LNCAP (cell line): Measurements from ENCODE around the gene ZNF511.

ENCODE experiments used
- TF ChIP-seq, protein P1 (sequence below): fragments of 450-650 bp; IDR thresholded peaks from 2 replicates; pipeline ENCODE4 v1.5.1; 2017; ENCODE audit warnings: mild to moderate bottlenecking

Gene ZNF511

DNA sequence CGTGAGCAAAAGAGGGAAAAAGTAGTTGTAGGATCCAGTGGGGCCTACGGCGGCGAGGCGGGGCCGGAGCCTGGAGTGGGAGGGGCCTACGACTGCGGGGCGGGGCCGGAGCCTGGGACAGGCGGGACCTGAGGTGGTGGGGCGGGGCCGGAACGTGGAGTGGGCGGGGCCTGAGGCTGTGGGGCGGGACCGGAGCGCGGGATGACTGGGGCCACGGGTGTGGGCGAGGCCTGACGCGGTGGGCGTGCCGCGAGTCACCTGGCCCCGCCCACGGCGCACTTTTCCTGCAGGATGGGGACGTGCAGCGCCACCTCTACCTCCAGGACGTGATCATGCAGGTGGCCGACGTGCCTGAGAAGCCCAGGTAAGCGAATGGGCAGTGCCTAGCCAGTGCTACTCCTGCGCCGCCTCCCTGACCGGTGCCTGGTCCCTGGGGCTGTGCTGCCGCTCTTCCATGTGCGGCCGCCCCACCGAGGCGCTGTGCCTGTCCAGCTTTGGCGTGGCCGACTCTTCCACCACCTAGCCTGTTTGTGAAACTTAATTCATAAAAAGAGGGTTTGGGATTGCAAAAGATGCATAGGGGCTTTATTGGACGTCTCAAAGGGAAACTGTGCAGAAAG, 496 bp downstream of the ZNF511 start:
- TF ChIP-seq, protein P1, sequence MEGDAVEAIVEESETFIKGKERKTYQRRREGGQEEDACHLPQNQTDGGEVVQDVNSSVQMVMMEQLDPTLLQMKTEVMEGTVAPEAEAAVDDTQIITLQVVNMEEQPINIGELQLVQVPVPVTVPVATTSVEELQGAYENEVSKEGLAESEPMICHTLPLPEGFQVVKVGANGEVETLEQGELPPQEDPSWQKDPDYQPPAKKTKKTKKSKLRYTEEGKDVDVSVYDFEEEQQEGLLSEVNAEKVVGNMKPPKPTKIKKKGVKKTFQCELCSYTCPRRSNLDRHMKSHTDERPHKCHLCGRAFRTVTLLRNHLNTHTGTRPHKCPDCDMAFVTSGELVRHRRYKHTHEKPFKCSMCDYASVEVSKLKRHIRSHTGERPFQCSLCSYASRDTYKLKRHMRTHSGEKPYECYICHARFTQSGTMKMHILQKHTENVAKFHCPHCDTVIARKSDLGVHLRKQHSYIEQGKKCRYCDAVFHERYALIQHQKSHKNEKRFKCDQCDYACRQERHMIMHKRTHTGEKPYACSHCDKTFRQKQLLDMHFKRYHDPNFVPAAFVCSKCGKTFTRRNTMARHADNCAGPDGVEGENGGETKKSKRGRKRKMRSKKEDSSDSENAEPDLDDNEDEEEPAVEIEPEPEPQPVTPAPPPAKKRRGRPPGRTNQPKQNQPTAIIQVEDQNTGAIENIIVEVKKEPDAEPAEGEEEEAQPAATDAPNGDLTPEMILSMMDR, result peak; percentile 31; the same call in 1 of the 2 replicates

DNA sequence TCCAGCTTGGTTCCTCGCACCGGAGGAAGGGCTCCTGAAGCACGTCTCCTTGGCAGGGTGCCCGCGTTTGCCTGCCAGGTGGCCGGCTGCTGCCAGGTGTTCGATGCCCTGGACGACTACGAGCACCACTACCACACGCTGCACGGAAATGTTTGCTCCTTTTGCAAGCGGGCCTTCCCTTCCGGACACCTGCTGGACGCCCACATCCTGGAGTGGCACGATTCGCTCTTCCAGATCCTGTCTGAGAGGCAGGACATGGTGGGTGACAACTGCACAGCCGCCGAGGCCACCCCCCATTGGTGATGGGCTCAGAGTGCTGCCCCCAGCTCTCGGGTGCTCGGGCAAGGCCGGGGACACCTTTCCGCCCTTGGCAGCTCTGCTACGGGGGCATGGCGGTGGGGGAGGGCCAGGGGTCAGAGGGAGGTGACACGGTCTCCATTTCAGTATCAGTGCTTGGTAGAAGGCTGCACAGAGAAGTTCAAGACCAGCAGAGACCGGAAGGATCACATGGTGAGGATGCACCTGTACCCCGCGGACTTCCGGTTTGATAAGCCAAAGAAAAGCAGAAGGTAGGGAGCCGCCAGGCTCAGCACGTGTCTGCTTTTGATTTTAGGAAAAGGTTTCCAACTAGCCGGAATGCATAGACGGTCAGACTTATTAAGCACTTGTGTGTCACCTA, 1.1 kb downstream of the ZNF511 start:
- TF ChIP-seq, protein P1, result no peak

DNA sequence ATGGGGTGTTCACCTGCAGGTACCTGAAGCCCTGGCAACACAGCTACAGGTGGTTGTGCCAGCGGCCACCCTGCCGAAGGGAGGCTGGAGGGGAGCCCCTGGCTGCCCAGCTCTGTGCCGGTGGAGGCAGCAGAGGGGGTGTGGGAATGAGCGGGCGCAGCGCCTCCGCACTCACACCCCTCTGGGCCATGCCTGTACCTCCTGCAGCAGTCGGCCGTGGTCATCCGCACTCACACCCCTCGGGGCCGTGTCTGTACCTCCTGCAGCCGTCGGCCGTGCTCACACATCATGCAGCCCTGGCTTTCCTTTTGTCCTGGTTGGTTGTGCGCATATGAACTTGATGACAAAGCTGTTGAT, 1.7 kb downstream of the ZNF511 start:
- TF ChIP-seq, protein P1, result no peak

DNA sequence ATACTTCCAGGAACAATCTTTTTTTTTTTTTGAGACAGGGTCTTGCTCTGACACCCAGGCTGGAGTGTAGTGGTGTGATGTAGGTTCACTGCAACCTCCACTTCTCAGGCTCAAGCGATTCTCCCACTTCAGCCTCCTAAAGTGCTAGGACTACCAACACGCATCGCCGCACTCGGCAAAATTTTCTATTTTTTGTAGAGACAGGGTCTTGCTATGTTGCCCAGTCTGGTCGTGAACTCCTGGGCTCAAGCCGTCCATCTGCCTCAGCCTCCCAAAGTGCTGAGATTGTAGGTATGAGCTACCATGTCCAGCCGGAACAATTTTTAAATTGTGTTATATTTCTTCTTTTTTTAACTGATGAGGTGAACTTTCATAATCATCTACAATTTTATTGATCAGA, 2.1 kb downstream of the ZNF511 start:
- TF ChIP-seq, protein P1, result no peak

DNA sequence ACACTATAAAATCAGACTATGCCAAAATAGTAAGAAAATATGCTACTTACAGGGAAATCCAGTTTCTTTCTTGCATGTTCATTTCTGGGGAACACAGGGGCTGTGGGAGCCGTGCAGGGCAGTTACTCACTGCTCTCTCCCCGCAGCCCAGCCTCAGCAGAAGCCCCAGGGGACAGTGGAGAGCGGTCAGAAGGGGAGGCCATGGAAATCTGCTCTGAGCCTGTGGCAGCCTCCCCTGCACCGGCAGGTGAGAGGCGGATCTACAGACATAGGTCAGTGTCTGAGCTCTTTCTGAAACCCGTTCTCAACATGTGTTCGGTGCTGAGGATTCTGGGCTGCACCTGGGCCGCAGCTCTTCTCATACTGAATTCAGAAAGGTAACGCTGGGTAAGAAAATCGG, 2.9 kb downstream of the ZNF511 start:
- TF ChIP-seq, protein P1, result no peak

DNA sequence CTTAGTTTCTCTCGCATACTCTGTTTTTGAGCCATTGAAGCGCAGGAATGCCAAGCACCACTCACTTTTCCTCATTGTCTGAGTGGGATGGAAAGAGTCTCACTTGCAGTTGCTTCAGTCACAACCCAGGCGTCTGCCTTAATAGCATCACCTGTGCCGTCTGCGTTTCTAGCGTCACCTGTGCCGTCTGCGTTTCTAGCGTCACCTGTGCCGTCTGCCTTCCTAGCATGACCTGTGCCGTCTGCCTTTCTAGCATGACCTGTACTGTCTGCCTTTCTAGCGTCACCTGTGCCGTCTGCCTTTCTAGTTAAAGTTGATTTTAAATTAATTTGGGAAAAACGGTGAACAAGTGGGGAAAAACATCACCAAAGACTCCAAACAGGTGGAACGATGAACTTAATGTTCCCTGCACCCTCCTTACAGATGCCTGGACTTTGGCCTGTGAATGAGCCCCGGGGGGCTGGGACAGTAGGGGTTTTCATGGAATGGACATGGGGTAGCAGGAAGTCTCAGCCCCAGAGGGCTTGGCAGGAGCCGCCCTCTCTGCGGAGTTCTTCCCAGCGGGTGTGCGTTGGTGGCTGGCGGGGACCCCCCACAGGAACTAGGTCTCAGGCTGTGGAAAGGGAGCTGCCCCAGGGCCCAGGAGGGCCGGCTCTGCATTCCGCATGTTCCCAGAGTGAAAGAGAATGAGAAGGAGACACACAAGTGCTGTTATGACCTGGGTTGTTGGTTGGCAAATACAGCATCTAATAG, 3.5 kb downstream of the ZNF511 start:
- TF ChIP-seq, protein P1, result no peak

DNA sequence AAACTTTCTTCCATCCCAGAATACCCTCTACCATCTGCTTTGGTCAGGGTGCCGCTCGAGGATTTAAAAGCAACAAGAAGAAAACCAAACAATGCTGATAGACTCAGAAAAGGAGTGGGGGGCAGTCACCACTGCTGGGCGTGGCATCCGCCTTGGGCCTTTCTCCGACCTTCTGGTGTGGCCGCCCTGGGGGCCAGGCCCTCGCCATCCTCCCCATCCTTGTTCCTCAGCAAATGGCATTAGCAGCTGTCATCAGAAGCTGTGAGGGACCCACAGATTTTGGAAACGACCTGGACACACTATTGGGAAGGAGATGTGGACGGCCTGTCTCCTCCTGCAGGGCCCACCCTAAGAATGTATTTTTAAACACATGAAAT, 4.0 kb downstream of the ZNF511 start:
- TF ChIP-seq, protein P1, result no peak
